HCT116 (cell line): ENCODE data around the gene HTR1E. TPM values are rescaled to one million over a fixed set of nuclear protein-coding genes. Genes with fewer than 3 reads are reported as not detected.

Source experiments
- ATAC-seq: fragments of 200-7000 bp; cut with Tn5 transposase; 2 replicates; pipeline ENCODE4 v1.9.1; 2020; ENCODE audit warnings: mild to moderate bottlenecking, moderate library complexity
- BruUV-seq: library from RNA; stranded (reverse); fragments of 400-500 nt; replicated peaks from 2 replicates; lab custom pipeline; 2021; lab: Mats Ljungman, UMichigan
- CTCF ChIA-PET: fragments of 300-600 bp; sonication (Branson Sonifier 250); formaldehyde crosslinking; loops from one replicate; lab custom pipeline; 2021; ENCODE audit warnings: antibody characterized with exemption; lab: Charles Lee
- POLR2A ChIA-PET: fragments of 300-600, 350-600 bp; sonication (Branson Sonifier 250); formaldehyde crosslinking; loops from one replicate; lab custom pipeline; 2021; ENCODE audit warnings: antibody characterized with exemption; lab: Charles Lee
- RAD21 ChIA-PET, 2 experiments: fragments of 300-600 bp; sonication (Branson Sonifier 250); formaldehyde crosslinking; loops; one replicate each; lab custom pipeline; 2023; ENCODE audit warnings: low total read pairs in 2 of 2; ENCODE audit not compliant: uncharacterized antibody in 2 of 2, unreplicated experiment in 2 of 2, low non-redundant PET in 1 of 2; lab: Charles Lee
- DNase-seq: peaks from one replicate; pipeline ENCODE4 v3.0.0-alpha.2; 2010; ENCODE audit warnings: low read depth, low spot score
- H2AFZ ChIP-seq: fragments of 200-600 bp; shearing (Covaris generic), sonication (generic); 2 replicates; pipeline ENCODE4 v1.6.1; 2017; ENCODE audit warnings: low read depth, mixed run types, mixed read lengths, antibody characterized with exemption, low read length; ENCODE audit not compliant: poor library complexity, severe bottlenecking
- H3K27ac ChIP-seq: 2 replicates; pipeline ENCODE4 v1.5.1; 2012; ENCODE audit warnings: low read depth, low read length
- H3K27me3 ChIP-seq: fragments of 200-600 bp; sonication (generic); 2 replicates; pipeline ENCODE4 v1.6.1; 2016; ENCODE audit warnings: mixed run types, low read length, mixed read lengths; ENCODE audit not compliant: insufficient read depth
- H3K36me3 ChIP-seq, 2 experiments: fragments of 200-500 bp in 1 of 2; fragments of 200-600 bp in 1 of 2; sonication (Bioruptor generic) in 1 of 2; sonication (generic) in 1 of 2; 2 replicates each; pipeline versions ENCODE4 v1.5.1 to v1.6.1; 2014 to 2016; ENCODE audit warnings: low read length in 2 of 2, inconsistent platforms in 1 of 2, mixed read lengths in 1 of 2, mixed run types in 1 of 2; ENCODE audit not compliant: insufficient read depth in 2 of 2, control insufficient read depth in 1 of 2
- H3K4me1 ChIP-seq, 2 experiments: fragments of 200-600 bp in 1 of 2; sonication (generic) in 1 of 2; 2 replicates each; pipeline versions ENCODE4 v1.5.1 to v1.6.1; 2012 to 2017; ENCODE audit warnings: low read length in 2 of 2, inconsistent platforms in 1 of 2, mild to moderate bottlenecking in 1 of 2, mixed read lengths in 1 of 2, mixed run types in 1 of 2, moderate library complexity in 1 of 2; ENCODE audit not compliant: insufficient read depth in 2 of 2, control insufficient read depth in 1 of 2
- H3K4me2 ChIP-seq: fragments of 200-600 bp; sonication (generic); 2 replicates; pipeline ENCODE4 v1.6.1; 2017; ENCODE audit warnings: mixed run types, low read length, mixed read lengths
- H3K4me3 ChIP-seq, 2 experiments: fragments of 200-600 bp in 1 of 2; sonication (generic) in 1 of 2; replicated peaks in 1 of 2; 2 replicates each; pipeline ENCODE4 v1.5.1; 2011 to 2016; ENCODE audit warnings: low read length in 2 of 2, control low read depth in 1 of 2, low read depth in 1 of 2, mild to moderate bottlenecking in 1 of 2, mixed read lengths in 1 of 2, mixed run types in 1 of 2
- H3K79me2 ChIP-seq: fragments of 200-600 bp; sonication (generic); 2 replicates; pipeline ENCODE4 v1.6.1; 2017; ENCODE audit warnings: mild to moderate bottlenecking, mixed run types, low read length, moderate library complexity, mixed read lengths; ENCODE audit not compliant: insufficient read depth
- H3K9ac ChIP-seq: fragments of 200-600 bp; sonication (generic); 2 replicates; pipeline ENCODE4 v1.6.1; 2016; ENCODE audit warnings: low read length, mixed read lengths
- H3K9me2 ChIP-seq: fragments of 200-600 bp; sonication (generic), shearing (Covaris generic); 2 replicates; pipeline ENCODE4 v1.6.1; 2017; ENCODE audit warnings: mixed run types, mild to moderate bottlenecking, moderate library complexity; ENCODE audit not compliant: insufficient read depth
- H3K9me3 ChIP-seq, 2 experiments: fragments of 200-500 bp in 1 of 2; fragments of 200-600 bp in 1 of 2; sonication (Bioruptor generic) in 1 of 2; sonication (generic) in 1 of 2; 2 replicates each; pipeline ENCODE4 v1.6.1; 2014 to 2017; ENCODE audit warnings: low read length in 2 of 2, mixed read lengths in 2 of 2, inconsistent platforms in 1 of 2, low read depth in 1 of 2, mild to moderate bottlenecking in 1 of 2, mixed run types in 1 of 2, moderate library complexity in 1 of 2; ENCODE audit not compliant: control insufficient read depth in 1 of 2, insufficient read depth in 1 of 2
- H4K20me1 ChIP-seq: fragments of 200-600 bp; sonication (generic), shearing (Covaris generic); 2 replicates; pipeline ENCODE4 v1.6.1; 2017; ENCODE audit warnings: mixed run types, mild to moderate bottlenecking, moderate library complexity; ENCODE audit not compliant: insufficient read depth
- CBX3 ChIP-seq: IDR thresholded peaks from 2 replicates; pipeline ENCODE4 v1.6.1; 2012; ENCODE audit warnings: low read depth
- CTCF ChIP-seq, 3 experiments: fragments of 200-600 bp in 1 of 3; sonication (generic) in 1 of 3; IDR thresholded peaks in 2 of 3; conservative IDR thresholded peaks in 1 of 3; 2 replicates each; pipeline ENCODE4 v1.5.1; 2012 to 2017; ENCODE audit warnings: low read depth in 2 of 3, low read length in 2 of 3, antibody characterized with exemption in 1 of 3, borderline replicate concordance in 1 of 3, control low read depth in 1 of 3, mild to moderate bottlenecking in 1 of 3, mixed read lengths in 1 of 3, mixed run types in 1 of 3, moderate library complexity in 1 of 3; ENCODE audit not compliant: insufficient read depth in 1 of 3
- EGR1 ChIP-seq: IDR thresholded peaks from 2 replicates; pipeline ENCODE4 v1.6.1; 2012; ENCODE audit warnings: low read depth
- EZH2phosphoT487 ChIP-seq: fragments of 200-600 bp; IDR thresholded peaks from 2 replicates; pipeline ENCODE4 v1.6.1; 2018; ENCODE audit warnings: antibody characterized with exemption, borderline replicate concordance
- MAX ChIP-seq: IDR thresholded peaks from 2 replicates; pipeline ENCODE4 v1.6.1; 2012
- POLR2A ChIP-seq: IDR thresholded peaks from 2 replicates; pipeline ENCODE4 v1.7.0; 2011; ENCODE audit warnings: borderline replicate concordance; ENCODE audit not compliant: insufficient read depth, insufficient read length; ENCODE audit errors: extremely low read depth
- REST ChIP-seq: IDR thresholded peaks from 2 replicates; pipeline ENCODE4 v1.6.1; 2012; ENCODE audit warnings: low read depth
- SRF ChIP-seq: IDR thresholded peaks from 2 replicates; pipeline ENCODE4 v1.6.1; 2012; ENCODE audit warnings: low read depth
- intact Hi-C: fragments of 100-400 bp; cut with micrococcal nuclease; formaldehyde crosslinking; loops from 2 replicates; pipeline ENCODE4 v1.10.0; 2022
- total RNA-seq: library from RNA; stranded (reverse); gene quantifications from one replicate; pipeline ENCODE4 v1.2.1, GENCODE V29; 2021; ENCODE audit not compliant: unreplicated experiment

The HTR1E gene
- total RNA-seq, 1 experiment from 2014 or later, result not detected

GRCh38 chr6:86943819-86944407, 6.6 kb downstream of the HTR1E start:
- H3K9ac ChIP-seq, result no peak overlapping the region
- H2AFZ ChIP-seq, result no peak overlapping the region
- ATAC-seq, result no peak
- H3K27me3 ChIP-seq, result peaks cover 26% of the 10 kb centered on the region
- H3K9me2 ChIP-seq, result no peaks in the 10 kb centered on the region
- no peak overlapping the region for H3K4me3 ChIP-seq
- ChIA-PET POLR2A (no interaction called here), CTCF (no interaction called here), RAD21 (no interaction called here)
- DNase-seq, result no peak
- H3K79me2 ChIP-seq, result no peaks in the 10 kb centered on the region
- H3K27ac ChIP-seq, result no peak overlapping the region
- BruUV-seq, result no TSS peak
- intact Hi-C loops, result no loop called here
- no peaks in the 10 kb centered on the region for H3K4me1 ChIP-seq
- H3K9me3 ChIP-seq, result no peaks in the 10 kb centered on the region
- no peaks in the 10 kb centered on the region for H4K20me1 ChIP-seq
- TF ChIP-seq SRF (no peak), EZH2phosphoT487 (no peak), MAX (no peak), EGR1 (no peak), CTCF (IDR thresholded peaks at IDR 0.05 in 2 of 3, conservative IDR thresholded peaks at IDR 0.05 in 1 of 3; ENCODE audit: borderline replicate concordance in 1 of 3, insufficient read depth in 1 of 3, low read depth in 2 of 3, low read length in 2 of 3) (no peak), CBX3 (no peak), REST (no peak), POLR2A (no peak)
- no peaks in the 10 kb centered on the region for H3K36me3 ChIP-seq
- H3K4me2 ChIP-seq, result no peak overlapping the region
